ENCODE measurements around the gene NFATC1.

Gene NFATC1

DNA sequence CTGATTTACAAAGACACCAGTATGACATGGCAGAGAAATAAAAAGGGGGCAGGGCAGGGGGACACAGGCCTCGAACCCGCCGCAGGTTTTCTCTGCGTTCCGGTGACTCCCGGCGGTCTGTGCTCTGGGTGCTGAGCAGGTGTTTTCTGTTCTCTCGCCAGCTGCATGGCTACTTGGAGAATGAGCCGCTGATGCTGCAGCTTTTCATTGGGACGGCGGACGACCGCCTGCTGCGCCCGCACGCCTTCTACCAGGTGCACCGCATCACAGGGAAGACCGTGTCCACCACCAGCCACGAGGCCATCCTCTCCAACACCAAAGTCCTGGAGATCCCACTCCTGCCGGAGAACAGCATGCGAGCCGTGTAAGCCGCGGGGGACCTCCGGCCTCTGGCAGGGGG, 52.9 kb downstream of the NFATC1 start:
- ATAC-seq (ENCODE audit: insufficient read depth, low read depth) (no peak), DNase-seq (no peak)
- Histone ChIP-seq H3K27me3 (ENCODE audit: insufficient read depth, low read length, poor library complexity) (no peaks in the 10 kb centered on the region), H4K20me1 (ENCODE audit: insufficient read depth, low read length) (peaks cover 32% of the 10 kb centered on the region), H2AFZ (ENCODE audit: low read depth, low read length) (no peak overlapping the region), H3K9ac (ENCODE audit: low read depth, low read length) (no peak overlapping the region), H3K4me3 (ENCODE audit: low read depth in 1 of 2, low read length in 2 of 2) (no peak overlapping the region), H3K4me1 (ENCODE audit: insufficient read depth, low read length) (no peaks in the 10 kb centered on the region), H3K36me3 (ENCODE audit: insufficient read depth, low read length) (peaks cover 26% of the 10 kb centered on the region), H3K27ac (ENCODE audit: low read length) (no peak overlapping the region), H3K4me2 (ENCODE audit: insufficient read depth, low read length) (no peak overlapping the region), H3K9me3 (ENCODE audit: insufficient read depth, low read length, severe bottlenecking) (no peaks in the 10 kb centered on the region), H3K79me2 (ENCODE audit: insufficient read depth, low read length) (no peaks in the 10 kb centered on the region)
- TF ChIP-seq, protein P1, sequence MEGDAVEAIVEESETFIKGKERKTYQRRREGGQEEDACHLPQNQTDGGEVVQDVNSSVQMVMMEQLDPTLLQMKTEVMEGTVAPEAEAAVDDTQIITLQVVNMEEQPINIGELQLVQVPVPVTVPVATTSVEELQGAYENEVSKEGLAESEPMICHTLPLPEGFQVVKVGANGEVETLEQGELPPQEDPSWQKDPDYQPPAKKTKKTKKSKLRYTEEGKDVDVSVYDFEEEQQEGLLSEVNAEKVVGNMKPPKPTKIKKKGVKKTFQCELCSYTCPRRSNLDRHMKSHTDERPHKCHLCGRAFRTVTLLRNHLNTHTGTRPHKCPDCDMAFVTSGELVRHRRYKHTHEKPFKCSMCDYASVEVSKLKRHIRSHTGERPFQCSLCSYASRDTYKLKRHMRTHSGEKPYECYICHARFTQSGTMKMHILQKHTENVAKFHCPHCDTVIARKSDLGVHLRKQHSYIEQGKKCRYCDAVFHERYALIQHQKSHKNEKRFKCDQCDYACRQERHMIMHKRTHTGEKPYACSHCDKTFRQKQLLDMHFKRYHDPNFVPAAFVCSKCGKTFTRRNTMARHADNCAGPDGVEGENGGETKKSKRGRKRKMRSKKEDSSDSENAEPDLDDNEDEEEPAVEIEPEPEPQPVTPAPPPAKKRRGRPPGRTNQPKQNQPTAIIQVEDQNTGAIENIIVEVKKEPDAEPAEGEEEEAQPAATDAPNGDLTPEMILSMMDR (IDR thresholded peaks at IDR 0.05; ENCODE audit: borderline replicate concordance, extremely low read depth, low read length, poor library complexity, severe bottlenecking) = no peak
- no peak for TF ChIP-seq EZH2 (IDR thresholded peaks at IDR 0.05; ENCODE audit: borderline replicate concordance, low read depth, low read length, severe bottlenecking)

DNA sequence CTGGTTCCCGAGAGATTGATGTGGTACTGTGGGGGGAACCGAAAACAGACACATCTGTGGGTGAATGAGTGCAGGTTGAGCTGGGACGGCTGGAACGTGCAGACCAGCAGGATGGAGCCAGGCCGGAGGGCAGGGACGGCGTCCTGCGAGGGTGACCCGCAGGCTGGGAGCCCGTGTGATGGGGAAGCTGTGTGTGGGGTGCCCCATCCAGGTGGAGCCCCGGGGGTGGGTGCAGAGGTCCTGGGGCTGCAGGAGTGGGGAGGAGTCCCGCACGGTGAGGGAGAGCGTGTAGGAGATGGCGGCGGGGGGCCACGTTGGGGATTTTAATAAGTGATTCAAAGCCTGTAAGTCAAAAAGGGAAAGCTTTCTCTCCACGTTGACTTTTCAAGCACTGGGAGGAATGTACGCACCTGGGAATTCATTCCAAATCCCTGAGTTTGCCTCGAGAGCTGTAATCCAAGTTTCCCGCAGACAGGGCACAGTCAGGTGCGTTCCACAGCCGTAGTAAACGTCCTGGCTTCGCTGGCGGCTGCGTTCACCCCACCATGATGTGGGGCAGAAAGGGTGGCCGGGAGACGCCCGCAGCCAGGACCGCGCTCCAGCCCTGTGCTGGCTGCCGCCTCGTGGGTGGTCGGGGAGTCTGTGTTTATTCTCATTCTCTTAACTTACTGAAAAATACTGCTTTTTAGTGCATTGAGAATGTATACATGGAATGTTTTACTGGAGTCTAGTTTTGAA, 54.0 kb downstream of the NFATC1 start:
- no peak overlapping the region for H3K27ac ChIP-seq (ENCODE audit: low read length)
- no peak overlapping the region for H3K9ac ChIP-seq (ENCODE audit: low read depth, low read length)
- H3K4me2 ChIP-seq (ENCODE audit: insufficient read depth, low read length) = no peak overlapping the region
- no peaks in the 10 kb centered on the region for H3K27me3 ChIP-seq (ENCODE audit: insufficient read depth, low read length, poor library complexity)
- no peaks in the 10 kb centered on the region for H3K79me2 ChIP-seq (ENCODE audit: insufficient read depth, low read length)
- no peak overlapping the region for H2AFZ ChIP-seq (ENCODE audit: low read depth, low read length)
- no peak for DNase-seq
- no peak overlapping the region for H3K4me3 ChIP-seq (ENCODE audit: low read depth in 1 of 2, low read length in 2 of 2)
- no peaks in the 10 kb centered on the region for H3K4me1 ChIP-seq (ENCODE audit: insufficient read depth, low read length)
- ATAC-seq (ENCODE audit: insufficient read depth, low read depth) = no peak
- TF ChIP-seq, protein P1 (IDR thresholded peaks at IDR 0.05; ENCODE audit: borderline replicate concordance, extremely low read depth, low read length, poor library complexity, severe bottlenecking) = no peak
- no peak for TF ChIP-seq EZH2 (IDR thresholded peaks at IDR 0.05; ENCODE audit: borderline replicate concordance, low read depth, low read length, severe bottlenecking)
- H4K20me1 ChIP-seq (ENCODE audit: insufficient read depth, low read length) = peaks cover 23% of the 10 kb centered on the region
- peaks cover 32% of the 10 kb centered on the region for H3K36me3 ChIP-seq (ENCODE audit: insufficient read depth, low read length)
- no peaks in the 10 kb centered on the region for H3K9me3 ChIP-seq (ENCODE audit: insufficient read depth, low read length, severe bottlenecking)

DNA sequence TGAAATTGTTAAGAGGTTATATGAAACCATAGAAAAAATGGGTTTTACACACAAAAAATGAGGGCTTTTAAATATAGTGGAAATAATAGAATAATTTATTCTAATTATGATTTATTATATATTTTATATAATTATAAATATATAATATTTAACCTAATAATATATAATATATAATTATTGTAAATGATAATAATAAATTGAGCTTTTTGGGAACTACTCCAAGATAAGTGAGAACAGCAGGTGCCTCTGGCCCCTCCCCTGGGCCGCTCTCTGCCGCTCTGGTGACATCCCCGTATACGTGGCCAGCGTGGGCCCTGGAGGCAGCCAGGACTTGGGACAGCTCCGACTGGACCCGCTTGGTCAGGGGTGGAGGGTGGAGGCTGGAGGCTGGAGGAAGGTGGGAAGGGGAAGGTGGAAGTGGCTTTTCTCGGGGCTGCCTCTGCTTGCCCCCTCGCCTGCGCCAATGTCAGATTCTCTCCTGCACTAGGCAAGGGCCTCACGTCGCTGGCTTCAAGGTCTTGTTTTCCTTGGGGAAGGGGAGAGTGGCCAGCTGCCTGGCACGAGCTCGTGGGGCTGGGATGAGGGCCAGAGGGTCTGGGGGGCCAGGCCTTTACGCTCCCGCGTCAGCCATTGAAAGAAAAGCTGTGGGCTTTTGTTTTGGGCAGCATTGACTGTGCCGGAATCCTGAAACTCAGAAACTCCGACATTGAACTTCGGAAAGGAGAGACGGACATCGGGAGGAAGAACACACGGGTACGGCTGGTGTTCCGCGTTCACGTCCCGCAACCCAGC, 54.8 kb downstream of the NFATC1 start:
- no peak overlapping the region for H3K27ac ChIP-seq (ENCODE audit: low read length)
- no peak overlapping the region for H3K4me3 ChIP-seq (ENCODE audit: low read depth in 1 of 2, low read length in 2 of 2)
- ATAC-seq (ENCODE audit: insufficient read depth, low read depth) (no peak), DNase-seq (no peak)
- peaks cover 20% of the 10 kb centered on the region for H4K20me1 ChIP-seq (ENCODE audit: insufficient read depth, low read length)
- peaks cover 32% of the 10 kb centered on the region for H3K36me3 ChIP-seq (ENCODE audit: insufficient read depth, low read length)
- no peaks in the 10 kb centered on the region for H3K27me3 ChIP-seq (ENCODE audit: insufficient read depth, low read length, poor library complexity)
- no peaks in the 10 kb centered on the region for H3K79me2 ChIP-seq (ENCODE audit: insufficient read depth, low read length)
- no peak overlapping the region for H2AFZ ChIP-seq (ENCODE audit: low read depth, low read length)
- H3K9me3 ChIP-seq (ENCODE audit: insufficient read depth, low read length, severe bottlenecking) = no peaks in the 10 kb centered on the region
- no peaks in the 10 kb centered on the region for H3K4me1 ChIP-seq (ENCODE audit: insufficient read depth, low read length)
- TF ChIP-seq, protein P1 (IDR thresholded peaks at IDR 0.05; ENCODE audit: borderline replicate concordance, extremely low read depth, low read length, poor library complexity, severe bottlenecking) = no peak
- no peak for TF ChIP-seq EZH2 (IDR thresholded peaks at IDR 0.05; ENCODE audit: borderline replicate concordance, low read depth, low read length, severe bottlenecking)
- H3K9ac ChIP-seq (ENCODE audit: low read depth, low read length) = no peak overlapping the region
- H3K4me2 ChIP-seq (ENCODE audit: insufficient read depth, low read length) = no peak overlapping the region

Measured in DND-41 (cell line).